IMR-90 (cell line): ENCODE measurements around the gene CFAP58. TPM values are rescaled to one million over a fixed set of nuclear protein-coding genes. Genes with fewer than 3 reads are reported as not detected.

Experiments used
- ATAC-seq: fragments of 200-7000 bp; cut with Tn5 transposase; 2 replicates; pipeline ENCODE4 v1.9.1; 2020; ENCODE audit warnings: low read depth, mild to moderate bottlenecking, moderate library complexity
- BruUV-seq: library from RNA; stranded (reverse); fragments of 400-500 nt; replicated peaks from 2 replicates; lab custom pipeline; 2021; lab: Mats Ljungman, UMichigan
- CTCF ChIA-PET: fragments of 300-600 bp; formaldehyde crosslinking; extraction: SDS; loops from one replicate; lab custom pipeline; 2021; ENCODE audit warnings: antibody characterized with exemption; lab: Yijun Ruan, JAX
- POLR2A ChIA-PET: fragments of 300-600 bp; sonication (Branson Sonifier 250); formaldehyde crosslinking; loops from one replicate; lab custom pipeline; 2022; ENCODE audit warnings: antibody characterized with exemption; ENCODE audit not compliant: unreplicated experiment; lab: Charles Lee
- DNase-seq: peaks from one replicate; pipeline ENCODE4 v3.0.0; 2013
- H2AFZ ChIP-seq: replicated peaks from 2 replicates; pipeline ENCODE3; 2013; ENCODE audit warnings: low read length, mild to moderate bottlenecking; ENCODE audit not compliant: poor library complexity
- H2AK5ac ChIP-seq: 2 replicates; pipeline ENCODE4 v1.6.1; 2013; ENCODE audit warnings: low read depth, low read length, inconsistent platforms
- H2AK9ac ChIP-seq: replicated peaks from 2 replicates; pipeline ENCODE3; 2013; ENCODE audit warnings: mild to moderate bottlenecking, low read depth, low read length, moderate library complexity; ENCODE audit not compliant: poor library complexity
- H2BK120ac ChIP-seq: 2 replicates; pipeline ENCODE4 v1.6.1; 2013; ENCODE audit warnings: low read depth, low read length, inconsistent platforms
- H2BK15ac ChIP-seq: 3 replicates; pipeline ENCODE4 v1.6.1; 2013; ENCODE audit warnings: low read depth, low read length, inconsistent platforms
- H2BK20ac ChIP-seq: 2 replicates; pipeline ENCODE4 v1.6.1; 2013; ENCODE audit warnings: low read depth, mild to moderate bottlenecking, inconsistent platforms, low read length, moderate library complexity
- H2BK5ac ChIP-seq: 2 replicates; pipeline ENCODE4 v1.6.1; 2013; ENCODE audit warnings: mild to moderate bottlenecking, low read depth, low read length, inconsistent platforms; ENCODE audit not compliant: poor library complexity, severe bottlenecking
- H3K14ac ChIP-seq: replicated peaks from 2 replicates; pipeline ENCODE4 v1.6.1; 2013; ENCODE audit warnings: low read depth, low read length, inconsistent platforms
- H3K18ac ChIP-seq: 2 replicates; pipeline ENCODE4 v1.6.1; 2013; ENCODE audit warnings: low read depth, low read length, control low read depth
- H3K23ac ChIP-seq: 2 replicates; pipeline ENCODE4 v1.6.1; 2013; ENCODE audit warnings: low read depth, low read length, inconsistent platforms
- H3K27ac ChIP-seq: 2 replicates; pipeline ENCODE4 v1.5.1; 2013; ENCODE audit warnings: mild to moderate bottlenecking, control low read depth, low read length; ENCODE audit not compliant: insufficient read depth
- H3K27me3 ChIP-seq: 2 replicates; pipeline ENCODE4 v1.6.1; 2013; ENCODE audit warnings: low read length; ENCODE audit not compliant: control insufficient read depth, insufficient read depth
- H3K36me3 ChIP-seq: 2 replicates; pipeline ENCODE4 v1.6.1; 2013; ENCODE audit warnings: low read length, mixed read lengths; ENCODE audit not compliant: control insufficient read depth, insufficient read depth
- H3K4ac ChIP-seq: 2 replicates; pipeline ENCODE4 v1.6.1; 2013; ENCODE audit warnings: low read depth, low read length, inconsistent platforms
- H3K4me1 ChIP-seq: 2 replicates; pipeline ENCODE4 v1.6.1; 2013; ENCODE audit warnings: low read length, mixed read lengths; ENCODE audit not compliant: control insufficient read depth, insufficient read depth
- H3K4me2 ChIP-seq: 2 replicates; pipeline ENCODE4 v1.6.1; 2013; ENCODE audit warnings: low read depth, mild to moderate bottlenecking, control low read depth, low read length, moderate library complexity
- H3K4me3 ChIP-seq: 2 replicates; pipeline ENCODE4 v1.5.1; 2013; ENCODE audit warnings: low read depth, mild to moderate bottlenecking, control low read depth, low read length, moderate library complexity; ENCODE audit not compliant: insufficient read depth
- H3K56ac ChIP-seq: 2 replicates; pipeline ENCODE4 v1.6.1; 2013; ENCODE audit warnings: low read length, inconsistent platforms; ENCODE audit not compliant: insufficient read depth; ENCODE audit errors: extremely low read depth
- H3K79me1 ChIP-seq, 2 experiments: 2 replicates each; pipeline ENCODE4 v1.6.1; 2013; ENCODE audit warnings: low read length in 2 of 2, inconsistent platforms in 1 of 2, low read depth in 1 of 2
- H3K9ac ChIP-seq: 2 replicates; pipeline ENCODE4 v1.6.1; 2013; ENCODE audit warnings: low read depth, low read length, control low read depth
- H3K9me1 ChIP-seq: 2 replicates; pipeline ENCODE4 v1.6.1; 2013; ENCODE audit warnings: low read length, inconsistent platforms; ENCODE audit not compliant: insufficient read depth
- H3K9me3 ChIP-seq: 2 replicates; pipeline ENCODE4 v1.6.1; 2013; ENCODE audit warnings: low read length; ENCODE audit not compliant: control insufficient read depth, insufficient read depth
- H4K20me1 ChIP-seq: 2 replicates; pipeline ENCODE4 v1.6.1; 2013; ENCODE audit warnings: low read length, inconsistent platforms; ENCODE audit not compliant: insufficient read depth
- H4K5ac ChIP-seq: 2 replicates; pipeline ENCODE4 v1.6.1; 2013; ENCODE audit warnings: mild to moderate bottlenecking, low read depth, low read length, control low read depth
- H4K8ac ChIP-seq, 2 experiments: 2 replicates each; pipeline ENCODE4 v1.6.1; 2013; ENCODE audit warnings: low read depth in 2 of 2, low read length in 2 of 2, control low read depth in 1 of 2, inconsistent platforms in 1 of 2
- H4K91ac ChIP-seq: 2 replicates; pipeline ENCODE4 v1.6.1; 2013; ENCODE audit warnings: low read depth, low read length, inconsistent platforms; ENCODE audit not compliant: insufficient read depth
- CEBPB ChIP-seq: IDR thresholded peaks from 2 replicates; pipeline ENCODE4 v1.6.1; 2012; ENCODE audit warnings: low read depth, low read length, improper control_type of control experiment
- CHD1 ChIP-seq: IDR thresholded peaks from 2 replicates; pipeline ENCODE4 v1.6.1; 2012; ENCODE audit warnings: low read depth, low read length, improper control_type of control experiment
- FOS ChIP-seq: fragments of 150-350 bp; IDR thresholded peaks from 2 replicates; pipeline ENCODE4 v1.6.1; 2016; ENCODE audit warnings: low read depth, low read length
- MAFK ChIP-seq: IDR thresholded peaks from 2 replicates; pipeline ENCODE4 v1.6.1; 2012; ENCODE audit warnings: low read depth, low read length, improper control_type of control experiment
- NFE2L2 ChIP-seq: fragments of 150-350 bp; IDR thresholded peaks from 2 replicates; pipeline ENCODE4 v1.6.1; 2016; ENCODE audit warnings: low read depth, mild to moderate bottlenecking, low read length
- POLR2A ChIP-seq: IDR thresholded peaks from 2 replicates; pipeline ENCODE4 v1.6.1; 2012; ENCODE audit warnings: mild to moderate bottlenecking, low read depth, low read length
- RAD21 ChIP-seq: IDR thresholded peaks from 2 replicates; pipeline ENCODE4 v1.6.1; 2012; ENCODE audit warnings: low read length, improper control_type of control experiment
- SMC3 ChIP-seq: fragments of 150-350 bp; IDR thresholded peaks from 2 replicates; pipeline ENCODE4 v1.6.1; 2016; ENCODE audit warnings: low read depth, mild to moderate bottlenecking, antibody characterized with exemption, low read length, moderate library complexity
- WGBS, 2 experiments: methylation state at CpG; one replicate each; pipeline versions ENCODE4 v1.1.5 to v1.1.7; 2013; ENCODE audit warnings: missing lambda C conversion rate in 2 of 2; ENCODE audit not compliant: insufficient read length in 1 of 2; ENCODE audit errors: extremely low coverage in 2 of 2; 5-methylcytosine and 5-hydroxymethylcytosine counted together
- dilution Hi-C: fragments of 300-500 bp; cut with HindIII; formaldehyde crosslinking; loops from one replicate; pipeline ENCODE4 v1.14.3; 2018; ENCODE audit warnings: low sequenced_read_pairs; ENCODE audit not compliant: unreplicated experiment
- in situ Hi-C: fragments of 300-500 bp; cut with MboI; formaldehyde crosslinking; loops from 3 replicates; pipeline ENCODE4 v1.14.3; 2019; ENCODE audit warnings: low sequenced_read_pairs, inconsistent platforms, mixed read lengths
- intact Hi-C: fragments of 100-400 bp; cut with micrococcal nuclease; formaldehyde crosslinking; loops from 2 replicates; pipeline ENCODE4 v1.10.0; 2022
- polyA plus RNA-seq, 3 experiments: library from polyadenylated mRNA; depleted of rRNA; stranded (reverse); fragments of >200 nt; gene quantifications; 2 replicates each; pipeline ENCODE4 v1.2.3, GENCODE V29; 2012; ENCODE audit warnings: low replicate concordance in 1 of 3
- total RNA-seq: library from RNA; depleted of rRNA; stranded (reverse); fragments of >200 nt; gene quantifications from 2 replicates; pipeline ENCODE4 v1.2.3, GENCODE V29; 2012

CFAP58 gene
- total and polyA plus RNA-seq, 2 of the 4 experiments (the other 2 are of a cell fraction): 0.36 to 0.72 TPM

- ATAC-seq (no peak), DNase-seq (no peak)
- peaks cover 2% of the 10 kb centered on the region; the same call in 1 of the 2 replicates for H3K4me1 ChIP-seq
- no peak overlapping the region for H4K8ac ChIP-seq
- WGBS, 2 experiments: no CpG with 5 or more reads among the region's 3 CpGs
- H3K23ac ChIP-seq: no peak overlapping the region
- H2BK5ac ChIP-seq: no peak overlapping the region
- no peaks in the 10 kb centered on the region for H4K20me1 ChIP-seq
- intact Hi-C loops: no loop called here
- H3K9me3 ChIP-seq: no peaks in the 10 kb centered on the region
- ChIA-PET CTCF (interaction anchor here (1.0 kb wide), 1 partner anchor 10 kb away, joined by 3 read pairs; no protein-coding TSS in a partner anchor), POLR2A (no interaction called here)
- H3K4me3 ChIP-seq: no peak overlapping the region
- H3K18ac ChIP-seq: no peak overlapping the region
- H3K56ac ChIP-seq: no peak overlapping the region
- H2AK5ac ChIP-seq: no peak overlapping the region
- no peak overlapping the region for H2BK120ac ChIP-seq
- no peak overlapping the region for H3K9ac ChIP-seq
- no TSS peak for BruUV-seq
- H3K4ac ChIP-seq: no peak overlapping the region
- no peaks in the 10 kb centered on the region for H3K79me1 ChIP-seq
- dilution Hi-C loops: no loop called here
- no peak for TF ChIP-seq FOS
- no peak for TF ChIP-seq POLR2A
- no peak for TF ChIP-seq RAD21
- TF ChIP-seq SMC3: no peak
- TF ChIP-seq MAFK: no peak
- TF ChIP-seq CHD1: no peak
- no peak for TF ChIP-seq CEBPB
- TF ChIP-seq NFE2L2: no peak
- no peak overlapping the region for H3K27ac ChIP-seq
- H4K91ac ChIP-seq: no peak overlapping the region
- H3K14ac ChIP-seq: no peak overlapping the region
- no peak overlapping the region for H4K5ac ChIP-seq
- H2BK20ac ChIP-seq: no peak overlapping the region
- in situ Hi-C loops: no loop called here
- H3K4me2 ChIP-seq: no peak overlapping the region
- no peak overlapping the region for H2AFZ ChIP-seq
- H2BK15ac ChIP-seq: no peak overlapping the region
- no peaks in the 10 kb centered on the region for H3K9me1 ChIP-seq
- H2AK9ac ChIP-seq: no peak overlapping the region
- H3K27me3 ChIP-seq: no peaks in the 10 kb centered on the region
- H3K36me3 ChIP-seq: no peaks in the 10 kb centered on the region
Measured at GRCh38 chr10:104452977-104453376, 99.3 kb downstream of the CFAP58 start.
